GM18861 (cell line): ENCODE measurements around the gene GPC3.

Source experiments
- ATAC-seq: cut with Tn5 transposase; IDR thresholded peaks from one replicate; pipeline ENCODE4 v1.9.1; 2021; ENCODE audit not compliant: unreplicated experiment

The GPC3 gene

DNA sequence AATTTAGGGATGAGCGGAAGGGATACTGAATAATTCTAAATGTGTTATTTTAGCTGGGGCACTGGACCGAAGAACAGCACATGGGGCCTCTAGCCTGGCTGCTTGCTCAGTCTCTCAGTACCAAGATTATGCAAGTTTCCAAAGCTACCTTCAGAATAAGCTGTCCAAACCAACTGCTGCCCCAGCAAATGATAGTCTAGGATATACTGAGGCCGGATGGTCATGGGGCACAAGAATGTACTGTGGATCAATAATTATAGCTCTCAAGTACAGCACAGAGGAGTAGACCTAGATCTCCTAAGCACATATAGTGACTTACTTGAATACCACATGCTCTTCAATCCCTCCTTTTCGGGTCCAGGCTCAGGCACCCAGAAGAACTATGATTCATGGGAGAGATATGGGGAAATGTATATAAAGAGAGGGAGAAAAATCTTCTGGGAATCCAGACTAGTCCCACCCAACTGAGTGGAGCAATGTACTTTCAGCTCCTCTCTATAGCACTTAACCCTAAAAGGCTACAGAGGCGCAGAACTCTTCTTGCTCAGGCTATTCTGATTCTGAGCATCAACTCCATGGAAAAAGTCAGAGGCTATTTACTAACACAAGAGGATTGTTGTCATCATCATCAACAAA lies 409.8 kb downstream of the GPC3 start:
- ATAC-seq: no peak

DNA sequence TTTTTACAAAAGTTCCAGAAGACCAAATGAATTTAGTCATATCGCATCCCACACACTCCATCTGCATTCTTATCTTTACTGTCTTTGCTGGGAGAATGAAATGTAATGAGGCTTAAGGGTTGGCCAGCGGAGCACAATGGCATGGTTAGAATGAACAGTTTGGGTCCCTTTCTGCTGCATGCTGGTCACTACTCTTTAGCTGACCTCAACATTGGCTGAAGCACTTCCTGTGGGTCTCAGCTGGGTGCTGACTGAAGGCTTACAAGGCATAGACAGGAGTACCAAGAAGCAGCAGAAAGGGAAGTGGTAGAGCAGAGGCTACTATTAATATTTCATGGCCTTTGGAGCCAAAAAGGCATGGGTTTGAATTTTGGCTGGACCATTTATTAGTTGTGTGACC lies 410.7 kb downstream of the GPC3 start:
- ATAC-seq: no peak

DNA sequence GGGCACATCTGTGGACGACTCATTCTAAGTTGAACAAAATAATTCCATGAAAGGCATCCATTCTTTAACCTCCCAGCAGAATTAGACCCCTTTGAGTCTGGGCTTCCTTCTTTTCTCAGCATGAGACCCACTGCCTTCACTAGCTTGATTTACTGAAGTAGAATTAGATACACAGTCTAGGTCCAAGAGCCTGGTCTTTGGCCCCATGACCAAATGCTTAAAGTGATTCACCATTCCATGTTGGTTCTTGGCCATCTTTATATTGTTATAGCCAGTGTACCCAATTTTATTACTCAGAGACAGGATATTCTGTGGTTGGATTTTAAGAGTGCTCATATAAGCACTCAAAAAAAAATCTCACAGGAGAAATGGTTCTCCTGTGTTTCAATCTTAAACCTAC lies 414.8 kb downstream of the GPC3 start:
- no peak for ATAC-seq

- ATAC-seq: no peak
These were observed 416.2 kb downstream of the GPC3 start for GRCh38 chrX:133569217-133569616.

DNA sequence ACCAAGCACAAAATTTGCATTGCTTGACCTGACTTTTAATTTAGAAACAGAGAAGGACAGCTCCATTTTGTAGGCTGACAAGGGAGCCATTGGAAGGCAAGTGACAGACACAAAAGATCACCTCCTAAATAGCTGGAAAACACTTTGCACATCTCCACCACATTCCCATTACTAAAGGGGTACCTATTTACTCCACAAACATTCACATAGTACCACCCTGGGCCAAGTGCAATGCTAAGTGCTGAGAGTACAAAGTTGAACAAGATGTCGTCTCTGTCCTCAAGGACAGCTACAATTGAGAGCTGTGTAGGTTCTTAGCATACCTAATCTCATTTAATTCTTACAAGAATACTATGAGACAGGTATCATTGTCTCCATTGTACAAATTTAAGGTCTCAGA lies 417.3 kb downstream of the GPC3 start:
- no peak for ATAC-seq

GRCh38 chrX:133566876-133567275 lies 418.5 kb downstream of the GPC3 start:
- ATAC-seq: no peak

- ATAC-seq: no peak
These were observed 421.7 kb downstream of the GPC3 start for GRCh38 chrX:133563705-133564104.

DNA sequence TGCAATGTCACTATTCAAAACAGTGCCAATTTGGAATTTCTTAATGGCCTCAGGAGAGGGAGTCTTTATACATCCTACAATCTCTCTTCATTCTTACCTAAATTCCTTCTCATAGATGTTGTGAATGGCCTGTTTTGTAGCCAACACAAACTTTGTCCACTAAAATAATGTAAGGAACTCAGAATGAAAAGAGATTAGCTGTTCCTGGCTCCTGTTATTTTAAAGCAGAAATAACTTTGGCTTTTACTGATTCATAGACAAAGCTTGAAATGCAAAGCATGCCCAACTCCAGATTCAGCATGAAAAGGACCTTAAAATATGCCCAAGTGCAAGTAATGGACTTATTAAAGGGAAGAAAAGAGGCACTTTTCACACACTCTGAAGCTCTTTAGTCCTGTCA lies 424.1 kb downstream of the GPC3 start:
- ATAC-seq: no peak

DNA sequence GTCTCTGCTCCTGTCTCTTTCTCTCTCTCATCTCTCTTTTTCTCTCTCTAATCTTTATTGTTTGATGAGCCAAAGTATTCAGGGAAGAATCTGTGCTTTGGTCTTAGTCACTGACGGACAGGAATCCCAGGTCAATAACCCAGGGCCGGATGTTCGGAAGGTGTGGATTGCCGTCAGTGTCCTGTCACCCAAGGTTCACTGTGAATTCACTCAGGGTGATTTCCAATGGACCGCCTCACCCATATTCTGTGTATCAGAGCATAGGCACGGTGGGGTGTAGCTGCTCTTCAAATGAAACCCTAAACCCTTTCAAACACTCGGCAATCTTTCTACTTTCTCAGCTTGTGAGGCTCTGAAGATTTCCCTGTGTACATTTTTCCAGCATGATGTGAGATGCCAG lies 425.5 kb downstream of the GPC3 start:
- ATAC-seq: no peak

GRCh38 chrX:133555782-133556458 lies 429.5 kb downstream of the GPC3 start:
- ATAC-seq: no peak

DNA sequence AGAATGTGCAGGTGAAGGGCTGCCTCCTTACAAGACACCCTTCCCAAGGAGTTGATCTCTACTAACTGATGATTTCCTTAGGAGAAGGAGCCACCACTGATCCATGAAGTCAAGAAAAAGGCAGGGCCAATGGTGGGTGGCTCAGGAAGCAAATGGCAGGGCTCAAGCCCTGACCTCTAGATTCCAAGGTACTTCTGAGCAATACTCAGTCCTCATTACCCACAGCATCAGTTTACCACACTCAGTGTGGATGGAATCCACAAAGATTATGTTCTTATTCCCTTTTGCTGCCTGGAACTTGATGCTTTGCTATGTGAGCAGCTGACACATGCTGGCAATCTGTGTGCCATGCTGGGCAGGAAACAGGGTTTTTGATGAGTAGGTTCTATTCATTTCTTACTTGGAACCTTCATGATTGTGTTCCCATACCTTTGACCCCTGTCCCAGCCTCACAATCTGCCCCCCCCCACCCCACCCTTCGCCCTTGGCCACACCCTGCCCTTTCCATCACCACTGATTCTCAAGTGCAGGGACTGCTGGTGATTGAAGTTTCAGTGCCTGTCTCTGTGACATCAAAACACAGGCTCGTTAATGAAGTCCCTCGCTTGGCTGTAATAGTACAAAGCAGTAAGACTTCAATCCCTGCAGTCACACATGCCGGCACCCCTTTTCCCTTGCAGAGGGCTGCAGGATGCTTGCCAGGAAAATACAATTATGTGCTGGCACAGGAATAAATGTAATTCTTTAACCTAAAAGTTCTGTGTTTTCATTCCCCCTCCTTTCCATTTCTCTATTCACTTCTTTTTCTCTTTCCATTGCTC lies 434.5 kb downstream of the GPC3 start:
- no peak for ATAC-seq

DNA sequence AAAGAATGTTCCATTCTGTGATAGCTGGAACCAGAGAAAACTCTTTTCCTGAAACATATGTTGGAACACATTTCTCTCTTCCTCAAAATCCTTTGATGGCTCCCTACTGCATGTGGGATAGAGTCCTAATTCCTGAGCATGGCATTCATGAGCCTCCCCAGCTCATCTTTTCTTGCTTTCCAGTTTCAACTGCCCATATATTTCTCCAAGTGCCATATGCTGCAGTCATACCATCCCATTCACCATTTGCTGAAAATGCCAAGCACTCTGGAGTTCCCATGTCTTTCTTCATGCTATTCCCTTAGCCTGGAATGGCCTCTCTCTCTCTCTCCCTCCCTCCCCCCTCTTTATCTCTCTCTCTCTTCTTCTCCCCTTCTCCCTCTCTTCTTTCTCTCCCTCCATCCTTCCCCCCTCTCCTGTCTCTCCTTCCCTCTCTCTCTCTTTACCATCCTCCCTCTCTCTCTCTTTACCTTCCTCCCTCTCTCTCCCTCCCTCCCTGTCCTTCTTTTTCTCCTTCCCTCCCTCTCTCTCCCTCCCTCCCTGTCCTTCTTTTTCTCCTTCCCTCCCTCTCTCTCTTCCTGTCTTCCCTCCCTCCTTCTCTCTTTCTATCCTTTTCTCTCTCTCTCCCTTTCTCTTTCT lies 436.0 kb downstream of the GPC3 start:
- no peak for ATAC-seq

GRCh38 chrX:133546441-133546840 lies 439.0 kb downstream of the GPC3 start:
- ATAC-seq: no peak

DNA sequence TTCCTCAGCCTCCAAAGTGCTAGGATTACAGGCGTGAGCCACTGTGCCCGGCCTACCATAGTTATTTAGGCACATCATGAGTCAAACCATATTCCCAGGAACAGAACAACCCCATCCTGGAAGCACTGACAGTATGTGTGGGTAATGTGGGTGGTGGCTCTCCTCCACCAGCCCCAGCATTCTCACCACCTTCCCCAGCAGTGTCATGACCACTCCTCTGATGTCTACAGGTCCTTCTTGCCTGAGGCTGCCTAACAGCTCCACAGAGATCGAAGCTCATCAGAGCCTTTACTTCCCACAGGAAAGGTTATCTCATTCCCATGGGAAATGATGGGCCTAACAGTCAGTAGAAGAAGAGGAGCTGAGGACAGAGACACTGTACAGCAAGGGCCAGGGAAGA lies 440.6 kb downstream of the GPC3 start:
- no peak for ATAC-seq

DNA sequence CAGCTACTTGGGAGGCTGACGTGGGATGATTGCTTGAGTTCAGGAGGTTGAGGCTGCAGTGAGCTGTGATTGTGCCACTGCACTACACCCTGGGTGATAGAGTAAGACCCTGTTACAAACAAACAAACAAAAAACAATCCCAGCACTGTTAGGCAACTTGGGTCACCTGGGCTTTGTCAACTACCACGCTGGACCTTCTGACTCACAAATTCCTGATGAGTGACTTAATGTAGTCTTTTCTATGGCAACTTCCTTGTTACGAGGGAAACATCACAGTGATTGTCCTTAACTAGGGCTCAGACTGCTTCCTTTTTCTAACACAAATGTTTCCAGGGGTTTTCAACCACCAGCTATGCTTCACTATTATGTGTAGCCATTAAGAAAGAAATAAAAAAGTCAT lies 441.3 kb downstream of the GPC3 start:
- ATAC-seq: no peak

DNA sequence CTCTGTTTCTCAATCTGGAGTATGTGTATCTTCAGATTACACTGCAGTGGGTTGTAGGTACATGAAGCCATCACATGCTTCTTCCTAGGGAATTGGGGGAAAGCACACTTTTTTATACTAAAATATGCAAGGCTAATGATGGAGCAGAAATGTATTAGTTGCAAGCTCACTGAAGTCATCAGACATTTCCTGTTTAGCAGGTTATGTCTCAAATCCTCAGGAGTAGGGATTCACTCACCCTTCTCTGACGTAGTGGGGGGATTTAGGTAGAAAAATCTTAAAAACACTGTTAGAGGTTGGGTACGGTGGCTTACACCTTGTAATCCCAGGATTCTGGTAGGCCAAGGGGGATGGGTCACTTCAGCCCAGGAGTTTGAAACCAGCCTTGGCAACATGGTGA lies 441.7 kb downstream of the GPC3 start:
- no peak for ATAC-seq

DNA sequence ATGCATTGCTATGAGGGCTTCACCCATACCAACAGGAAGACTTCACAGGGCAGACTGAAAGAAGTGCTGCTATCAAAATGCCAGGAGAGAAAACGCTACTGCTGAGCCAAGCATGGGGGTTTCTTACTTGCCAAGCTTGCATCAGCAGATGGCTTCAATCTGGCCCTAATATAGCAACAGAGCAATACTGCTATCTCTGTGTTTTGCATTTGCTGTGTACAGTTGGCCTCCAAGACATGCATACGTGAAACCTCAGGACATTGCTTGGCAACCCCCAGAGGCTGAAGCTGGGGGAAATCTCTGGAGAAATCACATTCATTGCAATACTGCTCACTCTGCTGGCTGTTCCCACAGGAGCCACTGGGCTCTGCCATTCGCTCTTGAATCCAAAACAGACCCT lies 442.9 kb downstream of the GPC3 start:
- ATAC-seq: no peak

DNA sequence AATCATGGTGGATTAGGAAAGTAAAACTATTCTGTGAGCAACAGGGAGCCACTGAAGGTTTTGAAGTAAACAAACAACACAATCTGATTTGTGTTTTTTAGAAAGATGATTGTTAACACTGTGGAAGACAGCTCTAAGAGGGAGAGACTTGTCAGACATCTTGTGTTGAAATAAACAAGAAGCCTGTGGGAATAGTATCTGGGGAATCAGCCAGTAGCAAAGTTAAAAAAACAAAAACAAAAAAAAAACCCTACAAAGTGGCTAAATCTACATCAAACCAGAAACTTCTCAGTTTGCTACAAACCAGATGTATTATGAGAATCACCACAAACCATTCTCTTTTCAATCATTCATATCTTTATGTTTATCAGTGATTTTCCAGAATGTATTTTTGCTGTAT lies 444.4 kb downstream of the GPC3 start:
- ATAC-seq: no peak

DNA sequence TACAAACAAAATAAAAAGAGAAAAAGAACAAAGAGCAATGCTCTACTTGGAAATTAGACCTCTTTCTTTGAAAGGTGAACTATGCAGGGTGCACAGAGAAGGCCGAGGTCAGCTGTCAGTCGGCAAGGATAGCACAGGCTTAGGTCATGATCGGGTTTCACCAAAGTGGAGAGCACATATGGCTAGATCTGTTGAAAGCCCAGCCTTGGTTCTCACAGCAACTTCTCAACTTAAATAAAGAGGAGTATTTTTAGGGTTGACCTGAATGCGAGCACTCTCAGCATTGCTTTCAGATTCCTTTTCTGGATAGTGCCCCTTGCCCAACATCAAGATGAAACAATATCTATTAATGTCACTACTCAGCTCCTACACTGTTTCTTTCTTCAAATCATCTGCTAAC lies 447.2 kb downstream of the GPC3 start:
- no peak for ATAC-seq

DNA sequence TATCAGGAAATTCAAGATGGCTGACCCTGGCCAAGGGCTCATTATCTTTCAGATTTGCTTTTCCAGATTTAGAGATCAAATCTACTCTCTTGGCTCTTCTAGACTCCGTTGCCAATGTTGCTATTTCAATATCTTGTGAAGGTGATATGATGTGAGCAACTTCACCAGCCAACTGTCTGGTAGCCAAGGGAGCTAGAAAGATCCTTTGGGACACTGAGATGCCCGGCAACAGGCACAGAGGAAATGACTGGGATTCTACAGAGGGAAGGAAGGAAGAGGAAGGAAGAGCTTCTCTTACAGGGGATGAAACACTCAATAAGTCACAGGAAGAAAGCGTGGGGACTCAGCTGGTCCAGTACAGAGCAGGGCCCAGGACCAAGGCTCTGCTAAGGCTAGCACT lies 448.3 kb downstream of the GPC3 start:
- no peak for ATAC-seq

DNA sequence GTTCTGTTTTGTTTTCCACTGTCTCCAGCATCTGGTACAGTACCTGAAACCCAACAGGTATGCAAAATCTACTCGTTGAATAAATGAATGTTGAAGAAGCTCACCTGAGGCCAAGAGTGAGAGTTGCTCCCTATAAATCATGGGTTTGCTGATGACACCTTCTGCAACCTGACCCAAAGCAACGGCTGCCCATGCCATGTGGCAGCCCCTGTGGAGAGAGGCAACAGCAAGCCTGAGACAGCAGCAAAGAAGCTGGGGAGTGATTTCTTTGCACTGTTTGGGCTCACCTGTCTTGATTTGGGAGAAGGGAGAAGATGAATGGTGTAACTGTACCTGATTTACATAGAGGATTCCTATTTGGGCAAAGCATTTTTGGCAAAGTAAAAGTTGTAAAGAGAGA lies 450.3 kb downstream of the GPC3 start:
- ATAC-seq: no peak

GRCh38 chrX:133534172-133534571 lies 451.2 kb downstream of the GPC3 start:
- ATAC-seq: no peak
